ENCODE data around the gene ITGB3. TPM values are rescaled to one million over a fixed set of nuclear protein-coding genes. Genes with fewer than 3 reads are reported as not detected.

Gene ITGB3
- total RNA-seq (ENCODE audit: low replicate concordance): 5.8 and 22.0 TPM in 2 replicates

- peak; percentile 71 for DNase-seq (ENCODE audit: low read depth)
- TF ChIP-seq CTCF (IDR thresholded peaks at IDR 0.05; ENCODE audit: insufficient read depth, low read length): peak; percentile 47
- H3K4me3 ChIP-seq (ENCODE audit: low read depth, low read length): peak within 1 kb of the TSS; percentile 77
Measured at GRCh38 chr17:47253541-47254402, at the start of gene ITGB3. ITGB3 (plus strand) TSS chr17:47253827; CDS start chr17:47253862, 35 bp downstream.

- no peak for DNase-seq (ENCODE audit: low read depth)
- H3K4me3 ChIP-seq (ENCODE audit: low read depth, low read length): no peak overlapping the region
- no peak for TF ChIP-seq CTCF (IDR thresholded peaks at IDR 0.05; ENCODE audit: insufficient read depth, low read length)
Measured at GRCh38 chr17:47203984-47204721, 49.5 kb upstream of the ITGB3 start.

- no peak for TF ChIP-seq CTCF (IDR thresholded peaks at IDR 0.05; ENCODE audit: insufficient read depth, low read length)
- H3K4me3 ChIP-seq (ENCODE audit: low read depth, low read length): no peak overlapping the region
Measured at GRCh38 chr17:47204722-47205418, 48.8 kb upstream of the ITGB3 start.

DNA sequence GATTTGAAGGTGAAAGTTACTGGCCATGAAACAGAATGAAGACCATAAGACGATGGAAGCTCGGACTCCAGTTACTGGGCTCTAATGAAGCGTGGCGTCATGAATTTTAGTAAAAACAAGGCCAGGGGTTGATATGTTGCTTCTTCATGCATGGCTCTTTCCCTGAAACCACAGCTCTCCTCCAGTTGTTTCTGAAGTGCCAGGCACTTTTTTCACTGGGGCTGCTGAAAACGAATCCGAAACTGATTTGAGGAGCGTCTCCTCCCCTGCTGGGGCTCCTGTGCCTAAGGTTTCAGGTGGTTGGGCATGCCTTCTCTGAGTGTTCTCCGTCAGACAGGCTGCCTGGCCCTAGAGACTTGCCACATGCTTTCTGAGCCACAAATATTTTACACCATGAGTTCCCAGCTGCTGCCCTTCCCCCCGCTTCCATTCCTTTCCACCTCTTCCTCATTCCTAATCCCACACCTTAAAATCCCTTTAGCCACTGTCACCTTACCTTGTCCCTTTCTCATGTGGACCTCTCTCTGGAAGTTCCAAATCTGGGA, 48.1 kb upstream of the ITGB3 start:
- no peak for TF ChIP-seq CTCF (IDR thresholded peaks at IDR 0.05; ENCODE audit: insufficient read depth, low read length)
- DNase-seq (ENCODE audit: low read depth): peak; percentile 56
- no peak overlapping the region for H3K4me3 ChIP-seq (ENCODE audit: low read depth, low read length)

More at GRCh38 chr17:47204722-47205418, 48.8 kb upstream of the ITGB3 start:
- peak; percentile 49 for DNase-seq (ENCODE audit: low read depth)

GRCh38 chr17:47207143-47208067, 46.2 kb upstream of the ITGB3 start:
- no peak for TF ChIP-seq CTCF (IDR thresholded peaks at IDR 0.05; ENCODE audit: insufficient read depth, low read length)
- no peak for DNase-seq (ENCODE audit: low read depth)

More at GRCh38 chr17:47207143-47208067, 46.2 kb upstream of the ITGB3 start:
- H3K4me3 ChIP-seq (ENCODE audit: low read depth, low read length): no peak overlapping the region
